ENCODE measurements around the gene MPPED2.

Gene MPPED2

GRCh38 chr11:30585125-30585891, 845 bp downstream of the MPPED2 start:
- TF ChIP-seq SUZ12 (IDR thresholded peaks at IDR 0.05; ENCODE audit: extremely low read depth, insufficient read depth, insufficient read length) = no peak
- no peak for TF ChIP-seq YY1 (IDR thresholded peaks at IDR 0.05; ENCODE audit: insufficient read depth, insufficient read length)
- TF ChIP-seq ZNF274 (IDR thresholded peaks at IDR 0.05; ENCODE audit: low read depth, low read length) = no peak
- no peaks in the 10 kb centered on the region for H3K36me3 ChIP-seq (ENCODE audit: insufficient read depth, insufficient read length, low read length)
- peak; percentile 5 for DNase-seq (ENCODE audit: low read depth, low spot score)
- peak overlapping the region; percentile 48 for H3K4me3 ChIP-seq (ENCODE audit: insufficient read length, low read depth)
- no peaks in the 10 kb centered on the region for H3K4me1 ChIP-seq (ENCODE audit: insufficient read depth, insufficient read length)
- no peaks in the 10 kb centered on the region for H3K9me3 ChIP-seq (ENCODE audit: insufficient read depth, low read length)
- peaks cover 78% of the 10 kb centered on the region for H3K27me3 ChIP-seq (ENCODE audit: insufficient read depth, insufficient read length)
- peak overlapping the region; percentile 32 for H3K9ac ChIP-seq (ENCODE audit: insufficient read length, low read depth)

DNA sequence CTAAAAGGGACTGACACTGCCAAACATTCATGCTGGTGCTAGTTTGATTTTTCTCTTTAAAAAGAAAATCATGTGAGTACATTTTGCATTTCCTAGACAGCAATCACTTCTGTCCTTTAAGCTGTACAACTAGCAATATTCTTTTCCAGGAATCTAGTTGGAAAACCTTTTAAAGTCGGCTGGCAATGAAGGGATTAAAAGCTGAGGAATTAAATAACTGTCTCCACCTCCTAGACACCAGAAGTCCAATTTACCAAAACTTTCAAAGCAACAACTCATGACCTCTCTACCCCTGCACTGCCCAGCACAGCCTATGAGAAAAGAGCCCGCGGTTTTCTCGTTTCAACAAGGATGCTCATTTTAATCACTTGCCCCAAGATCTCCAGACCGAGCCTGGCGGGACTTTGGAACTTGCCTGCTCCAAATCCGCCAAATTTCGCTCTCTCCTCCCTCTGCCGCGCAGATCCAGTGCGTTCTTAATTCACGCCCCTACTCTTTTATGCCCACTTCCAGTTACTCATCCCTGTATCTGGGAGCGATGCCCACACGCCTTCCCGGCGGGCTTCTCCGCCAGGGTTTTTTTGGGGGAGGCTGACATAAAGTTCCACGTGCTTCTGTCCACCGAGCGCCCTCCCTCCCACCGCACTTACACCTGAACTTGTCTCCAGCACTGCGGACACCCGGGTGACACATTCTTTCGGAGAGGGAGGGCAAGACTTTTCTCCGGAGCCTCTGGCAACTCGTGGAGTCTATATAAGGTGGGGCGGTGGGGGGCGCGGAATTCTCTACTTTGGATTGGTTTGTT, 2.5 kb downstream of the MPPED2 start:
- TF ChIP-seq YY1 (IDR thresholded peaks at IDR 0.05; ENCODE audit: insufficient read depth, insufficient read length) (no peak), SUZ12 (IDR thresholded peaks at IDR 0.05; ENCODE audit: extremely low read depth, insufficient read depth, insufficient read length) (peak; percentile 64)
- H3K27me3 ChIP-seq (ENCODE audit: insufficient read depth, insufficient read length) = peaks cover 72% of the 10 kb centered on the region
- no peaks in the 10 kb centered on the region for H3K9me3 ChIP-seq (ENCODE audit: insufficient read depth, low read length)
- H3K36me3 ChIP-seq (ENCODE audit: insufficient read depth, insufficient read length, low read length) = no peaks in the 10 kb centered on the region
- no peak overlapping the region for H3K9ac ChIP-seq (ENCODE audit: insufficient read length, low read depth)
- H3K4me1 ChIP-seq (ENCODE audit: insufficient read depth, insufficient read length) = no peaks in the 10 kb centered on the region
- H3K4me3 ChIP-seq (ENCODE audit: insufficient read length, low read depth) = peak overlapping the region; percentile 48
- DNase-seq (ENCODE audit: low read depth, low spot score) = no peak

- Histone ChIP-seq H3K27me3 (ENCODE audit: insufficient read depth, insufficient read length) (peaks cover 64% of the 10 kb centered on the region), H3K36me3 (ENCODE audit: insufficient read depth, insufficient read length, low read length) (no peaks in the 10 kb centered on the region), H3K4me1 (ENCODE audit: insufficient read depth, insufficient read length) (no peaks in the 10 kb centered on the region), H3K9ac (ENCODE audit: insufficient read length, low read depth) (no peak overlapping the region), H3K4me3 (ENCODE audit: insufficient read length, low read depth) (no peak overlapping the region), H3K9me3 (ENCODE audit: insufficient read depth, low read length) (no peaks in the 10 kb centered on the region)
- DNase-seq (ENCODE audit: low read depth, low spot score) = no peak
- TF ChIP-seq YY1 (IDR thresholded peaks at IDR 0.05; ENCODE audit: insufficient read depth, insufficient read length) (no peak), SUZ12 (IDR thresholded peaks at IDR 0.05; ENCODE audit: extremely low read depth, insufficient read depth, insufficient read length) (no peak), ZNF274 (IDR thresholded peaks at IDR 0.05; ENCODE audit: low read depth, low read length) (no peak)
Observed at GRCh38 chr11:30582726-30583125, 3.4 kb downstream of the MPPED2 start.

- peaks cover 54% of the 10 kb centered on the region for H3K27me3 ChIP-seq (ENCODE audit: insufficient read depth, insufficient read length)
- no peaks in the 10 kb centered on the region for H3K4me1 ChIP-seq (ENCODE audit: insufficient read depth, insufficient read length)
- no peak for DNase-seq (ENCODE audit: low read depth, low spot score)
- H3K9me3 ChIP-seq (ENCODE audit: insufficient read depth, low read length) = no peaks in the 10 kb centered on the region
- H3K4me3 ChIP-seq (ENCODE audit: insufficient read length, low read depth) = no peak overlapping the region
- H3K36me3 ChIP-seq (ENCODE audit: insufficient read depth, insufficient read length, low read length) = no peaks in the 10 kb centered on the region
- H3K9ac ChIP-seq (ENCODE audit: insufficient read length, low read depth) = no peak overlapping the region
- TF ChIP-seq YY1 (IDR thresholded peaks at IDR 0.05; ENCODE audit: insufficient read depth, insufficient read length) = no peak
- no peak for TF ChIP-seq ZNF274 (IDR thresholded peaks at IDR 0.05; ENCODE audit: low read depth, low read length)
- no peak for TF ChIP-seq SUZ12 (IDR thresholded peaks at IDR 0.05; ENCODE audit: extremely low read depth, insufficient read depth, insufficient read length)
Observed at GRCh38 chr11:30581675-30582074, 4.5 kb downstream of the MPPED2 start.

DNA sequence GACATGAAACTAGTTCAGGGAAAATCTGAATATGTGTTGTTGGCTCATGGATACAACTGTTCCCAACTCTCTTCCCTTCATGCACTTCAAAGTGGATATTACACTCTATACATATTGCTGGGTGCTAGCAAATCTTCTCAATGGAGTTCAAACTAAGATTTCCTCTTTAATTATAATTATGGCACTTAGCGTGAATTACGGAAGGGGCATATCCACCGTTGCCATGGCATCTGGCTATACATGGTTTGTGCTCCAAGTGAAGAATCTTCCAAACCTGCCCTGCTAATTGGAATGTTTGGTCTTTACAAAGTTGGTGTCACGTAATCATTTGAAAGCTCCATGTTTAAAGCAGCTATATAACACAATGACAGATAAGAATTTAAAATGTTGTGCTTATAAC, 5.6 kb downstream of the MPPED2 start:
- TF ChIP-seq ZNF274 (IDR thresholded peaks at IDR 0.05; ENCODE audit: low read depth, low read length) (no peak), YY1 (IDR thresholded peaks at IDR 0.05; ENCODE audit: insufficient read depth, insufficient read length) (no peak), SUZ12 (IDR thresholded peaks at IDR 0.05; ENCODE audit: extremely low read depth, insufficient read depth, insufficient read length) (no peak)
- Histone ChIP-seq H3K27me3 (ENCODE audit: insufficient read depth, insufficient read length) (peaks cover 48% of the 10 kb centered on the region), H3K36me3 (ENCODE audit: insufficient read depth, insufficient read length, low read length) (no peaks in the 10 kb centered on the region), H3K9ac (ENCODE audit: insufficient read length, low read depth) (no peak overlapping the region), H3K4me1 (ENCODE audit: insufficient read depth, insufficient read length) (no peaks in the 10 kb centered on the region), H3K9me3 (ENCODE audit: insufficient read depth, low read length) (no peaks in the 10 kb centered on the region), H3K4me3 (ENCODE audit: insufficient read length, low read depth) (no peak overlapping the region)
- no peak for DNase-seq (ENCODE audit: low read depth, low spot score)

DNA sequence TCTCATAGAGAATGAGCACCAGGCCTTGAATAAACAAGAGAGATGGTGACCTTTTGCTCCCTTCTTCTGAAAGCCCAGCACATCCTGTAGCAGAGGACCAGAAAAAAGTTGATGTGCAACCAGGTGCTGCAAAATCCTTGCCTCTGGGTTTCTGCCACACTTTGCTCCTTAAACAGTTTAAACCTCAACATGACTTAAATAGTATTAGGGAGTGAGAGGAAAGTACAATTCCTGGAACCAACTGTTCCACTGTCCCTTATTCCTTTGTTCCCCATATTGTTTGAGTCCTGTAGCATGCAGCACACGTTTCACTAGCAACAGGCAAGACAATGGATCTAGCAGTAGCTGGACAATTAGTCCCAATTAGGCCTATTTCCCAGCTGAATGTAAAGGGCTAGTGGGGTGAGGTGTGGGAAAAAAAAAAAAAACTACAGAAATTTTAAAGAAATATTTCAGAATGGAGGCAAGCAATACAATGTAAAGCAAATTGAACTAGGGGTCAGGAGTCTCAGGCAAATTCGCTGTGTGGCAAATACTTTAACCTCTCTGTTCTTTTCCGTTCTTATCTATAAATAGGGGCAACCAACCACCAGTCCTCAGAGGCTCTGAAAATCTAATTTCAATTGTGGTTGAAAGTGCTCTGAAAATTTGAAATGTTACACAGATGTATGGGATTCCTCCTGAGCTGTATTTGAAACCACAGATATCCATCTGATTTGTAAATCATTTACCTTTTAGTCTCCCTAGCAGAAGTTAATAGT, 6.6 kb downstream of the MPPED2 start:
- H3K4me1 ChIP-seq (ENCODE audit: insufficient read depth, insufficient read length) = no peaks in the 10 kb centered on the region
- no peak for TF ChIP-seq SUZ12 (IDR thresholded peaks at IDR 0.05; ENCODE audit: extremely low read depth, insufficient read depth, insufficient read length)
- TF ChIP-seq YY1 (IDR thresholded peaks at IDR 0.05; ENCODE audit: insufficient read depth, insufficient read length) = no peak
- TF ChIP-seq ZNF274 (IDR thresholded peaks at IDR 0.05; ENCODE audit: low read depth, low read length) = no peak

More for the DNA sequence above, 6.6 kb downstream of the MPPED2 start:
- Histone ChIP-seq H3K9me3 (ENCODE audit: insufficient read depth, low read length) (no peaks in the 10 kb centered on the region), H3K9ac (ENCODE audit: insufficient read length, low read depth) (no peak overlapping the region), H3K27me3 (ENCODE audit: insufficient read depth, insufficient read length) (peaks cover 42% of the 10 kb centered on the region), H3K4me3 (ENCODE audit: insufficient read length, low read depth) (no peak overlapping the region), H3K36me3 (ENCODE audit: insufficient read depth, insufficient read length, low read length) (no peaks in the 10 kb centered on the region)
- DNase-seq (ENCODE audit: low read depth, low spot score) = no peak
